Colon (tissue), 2 donors: ENCODE data around the gene PLEKHJ1.

Source experiments
- FAIRE-seq: peaks from 2 replicates; lab custom pipeline; 2012; peaks lifted over from hg19 to GRCh38; lab: Jason Lieb, UNC
- donor health status: control.
- donor health status: control.

The PLEKHJ1 gene

DNA sequence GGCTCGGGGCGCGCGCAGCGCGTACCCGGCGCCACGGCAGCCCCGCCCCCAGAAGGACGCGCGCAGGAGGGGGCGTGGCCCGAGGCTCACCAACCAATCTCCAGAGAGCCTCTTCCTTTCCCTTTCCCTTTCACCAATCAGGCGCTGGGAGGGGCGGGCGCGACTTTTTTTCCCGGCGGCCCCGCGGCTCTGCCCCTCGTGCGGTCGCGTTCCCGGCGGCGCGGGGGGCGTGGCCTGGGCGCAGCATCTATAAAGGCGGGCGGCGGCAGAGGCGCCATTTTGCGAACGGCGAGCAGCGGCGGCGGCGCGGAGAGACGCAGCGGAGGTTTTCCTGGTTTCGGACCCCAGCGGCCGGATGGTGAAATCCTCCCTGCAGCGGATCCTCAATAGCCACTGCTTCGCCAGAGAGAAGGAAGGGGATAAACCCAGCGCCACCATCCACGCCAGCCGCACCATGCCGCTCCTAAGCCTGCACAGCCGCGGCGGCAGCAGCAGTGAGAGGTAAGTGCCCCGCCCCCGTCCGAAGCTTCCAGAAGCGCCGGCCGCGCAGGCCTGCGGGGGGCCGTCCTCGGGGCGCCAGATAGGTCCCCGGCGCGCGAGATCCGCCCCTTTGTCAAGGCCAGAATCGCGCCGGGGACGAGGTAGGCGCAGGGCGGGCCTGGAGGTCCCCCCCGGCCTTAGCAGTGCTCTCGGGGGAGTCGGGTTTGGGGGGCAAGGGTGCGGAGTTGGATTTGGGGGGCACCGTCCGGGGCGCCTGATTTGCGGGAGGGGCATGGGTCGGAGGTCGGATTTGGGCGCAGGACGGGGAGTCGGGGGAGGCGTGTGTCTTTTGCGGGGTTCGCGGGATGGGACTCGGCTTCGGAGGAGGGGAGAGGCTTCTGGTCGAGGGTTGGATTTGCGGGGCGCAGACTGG lies 33.4 kb upstream of the PLEKHJ1 start:
- FAIRE-seq, result no peak

GRCh38 chr19:2268861-2269243 lies 32.7 kb upstream of the PLEKHJ1 start:
- FAIRE-seq, result no peak

- no peak for FAIRE-seq
These were observed 32.3 kb upstream of the PLEKHJ1 start for GRCh38 chr19:2268480-2268830.

- FAIRE-seq, result no peak
These were observed 30.3 kb upstream of the PLEKHJ1 start for GRCh38 chr19:2266183-2266993.

GRCh38 chr19:2261438-2262172 lies 25.5 kb upstream of the PLEKHJ1 start:
- no peak for FAIRE-seq

DNA sequence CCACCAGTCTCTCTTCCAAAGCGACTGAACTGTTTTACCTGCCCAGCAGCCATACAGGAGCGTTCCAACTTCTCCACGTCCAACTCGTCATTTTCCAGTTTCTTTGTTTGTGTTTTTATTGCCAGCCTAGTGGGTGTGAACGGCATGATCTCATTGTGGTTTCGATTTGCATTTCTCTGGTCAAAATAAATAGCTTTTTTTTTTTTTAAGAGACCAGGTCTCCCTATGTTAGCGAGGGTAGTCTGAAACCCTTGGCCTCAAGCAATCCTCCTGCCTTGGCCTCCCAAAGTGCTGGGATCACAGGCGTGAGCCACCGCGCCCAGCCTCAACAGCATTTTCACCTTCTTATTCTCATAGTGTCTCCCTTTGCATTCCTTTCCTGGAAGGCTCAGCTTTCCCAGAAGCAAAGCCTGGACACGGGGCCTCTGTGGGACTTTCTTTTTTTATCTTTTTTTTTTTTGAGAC lies 24.2 kb upstream of the PLEKHJ1 start:
- no peak for FAIRE-seq

DNA sequence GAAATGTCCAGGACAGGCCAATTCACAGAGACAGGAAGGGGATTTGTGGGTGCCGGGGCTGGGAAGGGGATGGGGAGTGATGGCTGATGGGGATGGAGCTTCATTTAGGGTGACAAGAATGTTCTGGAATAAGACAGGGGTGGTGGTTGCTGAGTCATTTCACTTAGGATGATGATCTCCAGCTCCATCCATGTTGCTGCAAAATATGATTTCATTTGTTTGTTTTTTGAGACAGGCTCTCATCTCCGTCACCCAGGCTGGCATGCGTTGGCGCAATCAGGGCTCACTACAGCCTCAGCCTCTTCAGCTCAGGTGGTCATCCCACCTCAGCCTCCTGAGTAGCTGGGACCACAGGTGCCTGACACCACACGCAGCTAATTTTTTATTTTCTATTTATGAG lies 23.2 kb upstream of the PLEKHJ1 start:
- FAIRE-seq, result no peak

GRCh38 chr19:2255982-2256685 lies 20.0 kb upstream of the PLEKHJ1 start, which contains the start of gene JSRP1:
Gene JSRP1, minus strand, starts transcription at chr19:2256417. Its CDS starts 1,103 bp downstream, at chr19:2255314.
- FAIRE-seq, result no peak

- FAIRE-seq, result no peak
These were observed 19.1 kb upstream of the PLEKHJ1 start for GRCh38 chr19:2255112-2255845.

GRCh38 chr19:2254064-2254872 lies 18.1 kb upstream of the PLEKHJ1 start:
- FAIRE-seq, result no peak

DNA sequence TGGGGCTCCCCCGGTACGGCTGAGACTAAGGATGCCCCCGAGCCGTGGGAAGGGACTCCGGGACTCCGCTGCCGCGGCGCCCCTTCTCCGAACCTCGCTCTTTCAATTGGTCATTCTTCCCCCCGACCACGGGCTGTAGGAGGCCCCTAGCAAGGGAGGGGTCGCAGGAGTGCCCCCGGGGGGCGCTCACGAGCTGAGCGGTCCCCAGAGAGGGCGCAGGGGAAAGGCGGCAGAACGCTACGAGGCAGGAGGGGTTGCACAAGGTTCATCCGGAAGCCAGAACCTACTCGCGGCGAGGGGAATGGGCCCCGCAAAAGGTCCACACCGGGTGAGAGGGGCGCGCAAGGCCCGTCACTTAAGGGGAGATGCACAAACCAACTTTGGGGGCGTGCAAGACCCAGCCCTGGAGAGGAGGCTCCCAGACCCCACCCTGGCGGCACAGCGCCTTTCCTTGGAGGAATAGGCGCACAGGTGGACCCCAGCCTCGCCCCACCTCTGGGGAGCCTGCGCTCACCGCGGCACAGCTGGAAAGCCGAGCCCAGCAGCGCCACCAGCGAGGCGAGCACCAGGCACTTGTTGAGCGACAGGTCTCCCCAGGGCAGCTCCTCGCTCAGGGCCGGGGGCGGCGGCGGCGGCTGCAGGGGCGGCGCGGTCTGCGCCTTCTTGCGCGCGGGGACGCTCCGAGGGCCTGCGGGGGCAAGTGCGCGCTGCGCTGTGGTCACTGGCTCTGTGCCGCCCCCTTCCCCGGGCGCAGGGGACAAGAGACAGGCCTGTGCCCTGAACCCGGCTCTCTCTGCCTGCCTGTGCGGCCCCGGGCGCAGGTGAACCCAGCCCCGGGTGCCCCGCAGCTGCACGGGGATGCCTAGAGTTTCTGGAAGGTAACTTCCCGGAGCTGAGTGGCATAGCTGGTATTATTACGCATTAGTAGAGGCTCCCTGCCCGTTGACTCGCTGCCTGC lies 17.3 kb upstream of the PLEKHJ1 start:
- FAIRE-seq, result no peak

- FAIRE-seq, result no peak
These were observed 16.6 kb upstream of the PLEKHJ1 start for GRCh38 chr19:2252797-2253105.

GRCh38 chr19:2252055-2252796 lies 16.1 kb upstream of the PLEKHJ1 start:
- no peak for FAIRE-seq

GRCh38 chr19:2251106-2252054 lies 15.3 kb upstream of the PLEKHJ1 start:
- no peak for FAIRE-seq

DNA sequence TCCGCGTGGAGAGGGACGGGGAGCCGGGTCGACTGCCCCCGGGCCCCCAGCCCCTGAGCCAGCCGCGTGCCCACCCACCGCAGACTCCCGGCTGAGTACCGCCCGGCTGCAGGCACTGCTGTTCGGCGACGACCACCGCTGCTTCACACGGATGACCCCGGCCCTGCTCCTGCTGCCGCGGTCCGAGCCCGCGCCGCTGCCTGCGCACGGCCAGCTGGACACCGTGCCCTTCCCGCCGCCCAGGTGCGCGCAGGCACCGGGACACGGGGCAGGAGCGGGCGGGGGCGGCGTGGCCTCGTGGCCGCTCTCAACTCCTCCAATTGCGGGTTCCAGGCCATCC lies 14.6 kb upstream of the PLEKHJ1 start:
- FAIRE-seq, result no peak

GRCh38 chr19:2249880-2250765 lies 14.0 kb upstream of the PLEKHJ1 start:
- no peak for FAIRE-seq
